Measurements from ENCODE around the gene SH3RF1. TPM values are rescaled to one million over a fixed set of nuclear protein-coding genes. Genes with fewer than 3 reads are reported as not detected.

SH3RF1 gene
- total and polyA plus RNA-seq, 10 of the 15 experiments (the other 5 are each of a cell fraction or from before 2014, with no cell fraction given) = 4.5 to 22.5 (median 10.4) TPM

- no peak overlapping the region for H3K27ac ChIP-seq (ENCODE audit: control insufficient read depth, insufficient read depth)
- no TSS peak for BruUV-seq (replicated peaks)
- 97% methylated on average over 3 of the region's 3 CpGs for WGBS (ENCODE audit: insufficient coverage, insufficient replicate concordance, low lambda C conversion rate, missing lambda C conversion rate)
- SMC1A ChIA-PET (ENCODE audit: uncharacterized antibody, unreplicated experiment) = interaction anchor here (1.7 kb wide), 1 partner anchor 109 kb away, joined by 4 read pairs; no protein-coding TSS in a partner anchor
- no peak overlapping the region for H3K4me3 ChIP-seq
- CTCF ChIA-PET = no interaction called here
- no peaks in the 10 kb centered on the region for H3K27me3 ChIP-seq (replicated peaks in 1 of 2; ENCODE audit: control insufficient read depth in 2 of 2, insufficient read depth in 2 of 2, low read length in 1 of 2)
- FAIRE-seq (no peak), DNase-seq (ENCODE audit: low read depth, low spot score) (no peak), ATAC-seq (no peak)
- intact Hi-C loops (cut with micrococcal nuclease; ENCODE audit: unreplicated experiment) = no loop called here
- H3K4me1 ChIP-seq (ENCODE audit: control insufficient read depth, insufficient read depth, low read length) = no peaks in the 10 kb centered on the region; the same call in 1 of the 2 replicates
- H3K4me2 ChIP-seq (ENCODE audit: control insufficient read depth, insufficient read depth) = no peak overlapping the region
- H3K79me2 ChIP-seq (ENCODE audit: control insufficient read depth, insufficient read depth, low read length) = no peaks in the 10 kb centered on the region
- no peak for TF ChIP-seq PRDM15 (CRISPR knock-in tag; IDR thresholded peaks at IDR 0.05)
- POLR2A ChIA-PET = interaction anchor here (0.6 kb wide), 1 partner anchor 80 kb away, joined by 3 read pairs; no protein-coding TSS in a partner anchor
- RAD21 ChIA-PET (ENCODE audit: unreplicated experiment) = no interaction called here
- H2AFZ ChIP-seq (ENCODE audit: control insufficient read depth, low read depth, low read length) = no peak overlapping the region
- no peak overlapping the region for H3K9ac ChIP-seq (ENCODE audit: control insufficient read depth, insufficient read depth, low read length)
- in situ Hi-C loops (cut with MboI) = no loop called here
- no peaks in the 10 kb centered on the region for H3K9me3 ChIP-seq (replicated peaks; ENCODE audit: control insufficient read depth, insufficient read depth, low read length)
- no peaks in the 10 kb centered on the region; a peak in 3 of 4 replicates for H3K36me3 ChIP-seq (ENCODE audit: control insufficient read depth in 2 of 2, insufficient read depth in 2 of 2, low read length in 1 of 2)
- no peaks in the 10 kb centered on the region for H4K20me1 ChIP-seq (ENCODE audit: control insufficient read depth, insufficient read depth)
These were observed 123.6 kb downstream of the SH3RF1 start for GRCh38 chr4:169147191-169147590.

GRCh38 chr4:169144061-169144600 is 126.6 kb downstream of the SH3RF1 start:
- no peak overlapping the region for H3K4me3 ChIP-seq
- CTCF ChIA-PET = interaction anchor here (1.0 kb wide), 1 partner anchor 246 kb away, joined by 3 read pairs; no protein-coding TSS in a partner anchor
- no peaks in the 10 kb centered on the region for H4K20me1 ChIP-seq (ENCODE audit: control insufficient read depth, insufficient read depth)
- no peak overlapping the region for H3K27ac ChIP-seq (ENCODE audit: control insufficient read depth, insufficient read depth)
- BruUV-seq (replicated peaks) = no TSS peak
- no peaks in the 10 kb centered on the region for H3K79me2 ChIP-seq (ENCODE audit: control insufficient read depth, insufficient read depth, low read length)
- FAIRE-seq (no peak), DNase-seq (ENCODE audit: low read depth, low spot score) (no peak), ATAC-seq (no peak)
- POLR2A ChIA-PET = no interaction called here
- intact Hi-C loops (cut with micrococcal nuclease; ENCODE audit: unreplicated experiment) = no loop called here
- in situ Hi-C loops (cut with MboI) = no loop called here
- SMC1A ChIA-PET (ENCODE audit: uncharacterized antibody, unreplicated experiment) = interaction anchor here (0.6 to 1.1 kb wide), 8 partner anchors 9 to 338 kb away, joined by 3 to 4 read pairs (median 3); no protein-coding TSS in a partner anchor
- H3K9ac ChIP-seq (ENCODE audit: control insufficient read depth, insufficient read depth, low read length) = no peak overlapping the region
- no peaks in the 10 kb centered on the region for H3K27me3 ChIP-seq (replicated peaks in 1 of 2; ENCODE audit: control insufficient read depth in 2 of 2, insufficient read depth in 2 of 2, low read length in 1 of 2)
- no peak overlapping the region for H2AFZ ChIP-seq (ENCODE audit: control insufficient read depth, low read depth, low read length)
- H3K4me1 ChIP-seq (ENCODE audit: control insufficient read depth, insufficient read depth, low read length) = no peaks in the 10 kb centered on the region; the same call in 1 of the 2 replicates
- H3K36me3 ChIP-seq (ENCODE audit: control insufficient read depth in 2 of 2, insufficient read depth in 2 of 2, low read length in 1 of 2) = no peaks in the 10 kb centered on the region; a peak in 2 of 4 replicates
- no peaks in the 10 kb centered on the region for H3K9me3 ChIP-seq (replicated peaks; ENCODE audit: control insufficient read depth, insufficient read depth, low read length)
- RAD21 ChIA-PET (ENCODE audit: unreplicated experiment) = no interaction called here
- H3K4me2 ChIP-seq (ENCODE audit: control insufficient read depth, insufficient read depth) = no peak overlapping the region
- TF ChIP-seq SREBF1 (IDR thresholded peaks at IDR 0.05; ENCODE audit: low read length) (no peak), RB1 (IDR thresholded peaks at IDR 0.05; ENCODE audit: borderline replicate concordance) (no peak), CTCF (IDR thresholded peaks at IDR 0.05 in 2 of 3, conservative IDR thresholded peaks at IDR 0.05 in 1 of 3; ENCODE audit: control insufficient read depth in 2 of 3, extremely low read depth in 1 of 3, insufficient read depth in 1 of 3, low read depth in 3 of 3, low read length in 3 of 3) (no peak), CHD1 (IDR thresholded peaks at IDR 0.05; ENCODE audit: low read depth, low read length) (no peak), SP1 (IDR thresholded peaks at IDR 0.05; ENCODE audit: low read depth, low read length) (no peak), RAD51 (IDR thresholded peaks at IDR 0.05) (no peak)

All from GM12878 (cell line).